Upper lobe of right lung (tissue), 1 donor: ENCODE results near the gene TFDP2. TPM values are rescaled to one million over a fixed set of nuclear protein-coding genes. Genes with fewer than 3 reads are reported as not detected.
"Not testable (repeated sequence)": the region's sequence is repeated elsewhere in the genome, so short reads cannot be mapped to it uniquely, and the experiment has no call there.

ENCODE experiments used
- ATAC-seq: fragments of 200-7000 bp; cut with Tn5 transposase; one replicate; pipeline ENCODE4 v1.9.1; 2020; ENCODE audit warnings: mild to moderate bottlenecking, moderate library complexity
- DNase-seq: peaks from one replicate; pipeline ENCODE4 v3.0.0-alpha.2; 2020
- H3K27ac ChIP-seq: fragments of 200-600 bp; one replicate; pipeline ENCODE4 v1.8.0; 2022
- H3K27me3 ChIP-seq: fragments of 200-600 bp; one replicate; pipeline ENCODE4 v1.8.0; 2022; ENCODE audit warnings: mild to moderate bottlenecking
- H3K36me3 ChIP-seq: fragments of 200-600 bp; one replicate; pipeline ENCODE4 v1.8.0; 2022
- H3K4me1 ChIP-seq: fragments of 200-600 bp; one replicate; pipeline ENCODE4 v1.8.0; 2022
- H3K4me3 ChIP-seq: fragments of 200-600 bp; one replicate; pipeline ENCODE4 v1.8.0; 2022; ENCODE audit warnings: mild to moderate bottlenecking
- H3K9me3 ChIP-seq: fragments of 200-600 bp; one replicate; pipeline ENCODE4 v1.8.0; 2022
- CTCF ChIP-seq: fragments of 200-600 bp; IDR thresholded peaks from one replicate; pipeline ENCODE4 v1.8.0; 2022; ENCODE audit warnings: antibody characterized with exemption
- intact Hi-C: fragments of 100-400 bp; cut with DNase I; formaldehyde crosslinking; loops from one replicate; pipeline ENCODE4 v1.11.0; 2022
- total RNA-seq: library from RNA; stranded (reverse); fragmentation: NEBNext Ultra II Directional; extraction: Animal tissue kit (Norgen Biotek cat#: 25700); gene quantifications from one replicate; pipeline ENCODE4 v1.2.1, GENCODE V29; 2021
- donor health status: DM: no; HTN: yes; CAD: no; lungs with severe emphysema.

TFDP2 gene
- total RNA-seq, 1 donor from 2014 or later, result 26.7 TPM

GRCh38 chr3:141915016-141915415, 234.3 kb downstream of the TFDP2 start:
- Histone ChIP-seq H3K36me3 (peaks cover 55% of the 10 kb centered on the region), H3K27me3 (no peaks in the 10 kb centered on the region), H3K4me1 (no peaks in the 10 kb centered on the region), H3K9me3 (no peaks in the 10 kb centered on the region), H3K27ac (no peak overlapping the region), H3K4me3 (no peak overlapping the region)
- no peak for TF ChIP-seq CTCF
- ATAC-seq (no peak), DNase-seq (no peak)
- intact Hi-C loops, result no loop called here

- ATAC-seq, result no peak
Observed at GRCh38 chr3:141914311-141914710, 235.0 kb downstream of the TFDP2 start.

DNA sequence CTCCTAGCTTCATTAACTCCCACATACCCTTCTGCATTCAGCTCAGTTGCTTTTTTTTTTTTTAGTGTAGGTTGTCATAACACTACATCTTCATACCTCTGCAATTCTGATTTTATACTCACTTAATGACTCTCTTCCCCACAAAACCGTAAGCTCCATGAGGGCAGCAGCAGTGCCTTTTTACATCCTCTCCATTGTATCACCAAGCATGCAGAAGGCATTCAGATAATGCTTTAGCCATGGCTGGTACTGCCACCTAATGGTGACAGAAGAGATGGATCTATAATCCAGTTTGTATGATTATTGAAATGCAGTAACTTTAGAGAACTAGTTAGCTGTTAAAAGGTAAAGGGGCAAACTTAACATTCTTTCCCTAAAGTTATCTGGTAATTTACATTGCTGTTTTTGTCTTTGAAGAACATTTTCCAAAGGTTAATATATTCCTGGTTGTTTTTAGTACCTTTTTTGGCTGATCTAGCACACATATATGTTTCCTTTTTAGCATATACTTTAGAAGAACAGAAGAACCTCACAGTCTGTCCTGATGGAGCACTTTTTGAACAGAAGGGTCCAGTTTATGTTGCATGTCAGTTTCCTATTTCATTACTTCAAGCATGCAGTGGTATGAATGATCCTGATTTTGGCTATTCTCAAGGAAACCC, 236.1 kb downstream of the TFDP2 start:
- intact Hi-C loops, result no loop called here
- no peak overlapping the region for H3K27ac ChIP-seq
- no peaks in the 10 kb centered on the region for H3K27me3 ChIP-seq
- no peaks in the 10 kb centered on the region for H3K4me1 ChIP-seq
- peaks cover 54% of the 10 kb centered on the region for H3K36me3 ChIP-seq
- H3K9me3 ChIP-seq, result no peaks in the 10 kb centered on the region
- no peak overlapping the region for H3K4me3 ChIP-seq
- ATAC-seq, result peak; percentile 95
- peak; percentile 73 for TF ChIP-seq CTCF
- DNase-seq, result no peak

More at GRCh38 chr3:141914311-141914710, 235.0 kb downstream of the TFDP2 start:
- no peak for DNase-seq
- Histone ChIP-seq H3K27me3 (no peaks in the 10 kb centered on the region), H3K4me1 (no peaks in the 10 kb centered on the region), H3K9me3 (no peaks in the 10 kb centered on the region), H3K27ac (no peak overlapping the region), H3K4me3 (no peak overlapping the region), H3K36me3 (peaks cover 49% of the 10 kb centered on the region)
- intact Hi-C loops, result no loop called here
- no peak for TF ChIP-seq CTCF

- H3K27ac ChIP-seq, ATAC-seq, H3K27me3 ChIP-seq, H3K4me3 ChIP-seq, H3K4me1 ChIP-seq, intact Hi-C loops, H3K9me3 ChIP-seq, DNase-seq: not testable (repeated sequence)
- H3K36me3 ChIP-seq, result peaks cover 53% of the 10 kb centered on the region
Observed at GRCh38 chr3:141909986-141910385, 239.4 kb downstream of the TFDP2 start.

GRCh38 chr3:141909408-141909807, 239.9 kb downstream of the TFDP2 start:
- DNase-seq (no peak), ATAC-seq (no peak)
- TF ChIP-seq CTCF, result no peak
- H3K27ac ChIP-seq, result no peak overlapping the region
- intact Hi-C loops, result no loop called here
- H3K4me3 ChIP-seq, result no peak overlapping the region
- no peaks in the 10 kb centered on the region for H3K9me3 ChIP-seq
- H3K36me3 ChIP-seq, result peaks cover 54% of the 10 kb centered on the region
- no peaks in the 10 kb centered on the region for H3K27me3 ChIP-seq
- H3K4me1 ChIP-seq, result no peaks in the 10 kb centered on the region

GRCh38 chr3:141905129-141905528, 244.2 kb downstream of the TFDP2 start:
- Histone ChIP-seq H3K27ac (no peak overlapping the region), H3K4me3 (no peak overlapping the region), H3K27me3 (no peaks in the 10 kb centered on the region), H3K36me3 (peaks cover 38% of the 10 kb centered on the region), H3K9me3 (no peaks in the 10 kb centered on the region), H3K4me1 (no peaks in the 10 kb centered on the region)
- intact Hi-C loops, result no loop called here
- ATAC-seq (no peak), DNase-seq (no peak)
- TF ChIP-seq CTCF, result no peak
